NCI-H2029 (cell line): ENCODE measurements around the gene SNX24.
"Not testable (repeated sequence)": the region's sequence is repeated elsewhere in the genome, so short reads cannot be mapped to it uniquely, and the experiment has no call there.

Experiments used
- DNase-seq: peaks from one replicate; lab custom pipeline; 2025; lab: John Stamatoyannopoulos, UW

SNX24 gene, protein sequence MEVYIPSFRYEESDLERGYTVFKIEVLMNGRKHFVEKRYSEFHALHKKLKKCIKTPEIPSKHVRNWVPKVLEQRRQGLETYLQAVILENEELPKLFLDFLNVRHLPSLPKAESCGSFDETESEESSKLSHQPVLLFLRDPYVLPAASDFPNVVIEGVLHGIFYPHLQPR

DNA sequence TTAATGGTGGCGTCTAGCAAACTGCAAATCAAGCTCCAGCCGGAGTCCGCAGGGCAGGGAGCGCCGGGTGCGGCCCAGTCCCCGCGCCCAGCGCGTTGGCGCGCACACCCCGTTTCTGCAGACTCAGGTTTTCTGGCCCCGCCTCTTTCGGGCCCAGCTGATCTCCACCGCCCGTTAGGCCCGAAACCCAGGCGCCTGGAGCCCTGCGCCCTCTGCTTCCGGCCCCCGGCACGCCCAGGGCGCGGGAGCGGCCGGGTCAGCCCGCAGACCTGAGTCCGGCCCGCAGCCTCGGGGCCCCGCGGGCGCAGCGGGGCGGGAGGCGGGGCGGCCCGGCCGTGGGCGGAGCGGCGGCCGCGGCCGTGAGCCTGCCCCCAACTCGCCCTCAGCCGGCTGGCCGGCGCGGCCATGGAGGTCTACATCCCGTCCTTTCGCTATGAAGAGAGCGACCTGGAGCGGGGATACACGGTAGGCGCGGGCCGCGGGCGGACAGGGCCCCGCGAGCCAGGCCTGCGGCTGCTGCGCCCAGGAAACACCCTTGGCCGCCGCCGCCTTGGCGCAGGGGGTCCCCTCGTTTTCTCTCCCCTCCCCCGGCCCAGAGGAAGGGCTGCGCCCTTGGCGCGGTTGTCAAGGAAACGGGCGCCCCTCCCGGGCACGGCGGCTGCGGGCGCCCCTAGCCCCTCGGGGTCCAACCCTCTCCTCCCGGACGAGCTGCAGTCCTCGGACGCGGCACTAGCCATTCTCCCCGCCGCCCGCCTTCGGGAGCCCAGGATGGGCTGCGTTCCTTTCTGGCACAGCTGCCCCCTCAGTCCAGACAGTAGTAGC is at the start of gene SNX24:
TSS of gene SNX24 (plus strand) at position 385 of the 822 bp plus-strand sequence. CDS start at position 406, 21 bp downstream.
- peak; percentile 60 for DNase-seq

DNA sequence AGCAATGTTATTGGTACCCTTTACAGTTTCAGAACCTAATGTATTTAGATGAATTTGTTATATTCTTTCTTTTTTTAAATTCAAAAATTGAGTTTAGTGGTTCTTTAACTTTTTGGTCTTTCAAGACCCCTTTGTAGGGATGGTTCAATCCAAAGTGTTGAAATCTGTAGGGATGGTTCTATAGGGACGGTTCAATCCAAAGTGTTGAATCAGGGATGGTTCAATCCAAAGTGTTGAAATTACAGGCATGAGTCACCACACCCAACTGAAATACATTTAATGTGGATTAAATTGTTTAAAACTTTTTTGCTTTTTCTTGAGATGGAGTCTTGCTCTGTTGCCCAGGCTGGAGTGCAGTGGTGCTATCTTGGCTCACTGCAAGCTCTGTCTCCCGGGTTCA is 39.9 kb upstream of the SNX24 start:
- no peak for DNase-seq

DNA sequence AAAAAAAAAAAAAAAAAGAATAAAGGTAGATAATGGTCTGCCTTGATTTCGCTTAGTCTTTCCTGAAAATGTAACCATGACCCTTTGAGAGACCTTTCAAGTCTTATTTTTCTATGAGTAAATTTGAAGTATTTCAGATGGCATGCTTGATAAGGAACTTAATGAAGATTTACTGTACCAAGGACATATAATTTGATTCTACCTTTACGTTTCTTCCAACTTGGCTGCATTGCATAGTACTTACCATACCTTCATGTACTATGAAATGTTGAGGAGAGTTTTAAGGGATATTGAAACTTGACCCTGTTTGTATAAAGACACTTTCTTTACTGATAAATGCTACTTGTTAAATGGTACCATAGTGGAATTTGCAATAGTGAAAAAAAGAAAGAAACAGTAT is 35.0 kb upstream of the SNX24 start:
- DNase-seq = no peak

DNA sequence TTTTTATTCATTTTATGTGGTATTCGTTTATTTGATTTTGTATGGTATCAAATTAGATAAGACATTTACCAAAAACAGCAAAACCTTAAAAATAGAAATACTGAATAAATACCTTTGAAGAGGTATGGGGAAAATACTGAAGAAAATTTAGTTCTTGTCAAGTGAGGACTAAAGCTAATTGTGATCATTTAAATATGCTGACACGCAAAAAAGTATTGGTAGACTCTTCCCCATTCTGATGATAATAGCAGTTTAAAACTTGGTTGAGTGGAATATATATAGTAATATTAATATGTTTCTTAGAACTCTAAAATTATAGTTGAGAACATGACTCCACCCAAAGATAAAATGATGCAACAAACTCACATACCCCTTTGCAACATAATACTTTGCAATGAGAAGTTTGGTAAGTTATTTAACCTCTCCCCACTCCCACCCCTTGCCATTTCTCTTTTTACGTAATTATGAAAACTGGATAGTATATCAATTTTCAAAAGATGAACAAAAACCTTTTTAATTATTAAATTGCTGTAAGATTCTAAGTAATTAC is 30.1 kb upstream of the SNX24 start:
- DNase-seq = no peak

DNA sequence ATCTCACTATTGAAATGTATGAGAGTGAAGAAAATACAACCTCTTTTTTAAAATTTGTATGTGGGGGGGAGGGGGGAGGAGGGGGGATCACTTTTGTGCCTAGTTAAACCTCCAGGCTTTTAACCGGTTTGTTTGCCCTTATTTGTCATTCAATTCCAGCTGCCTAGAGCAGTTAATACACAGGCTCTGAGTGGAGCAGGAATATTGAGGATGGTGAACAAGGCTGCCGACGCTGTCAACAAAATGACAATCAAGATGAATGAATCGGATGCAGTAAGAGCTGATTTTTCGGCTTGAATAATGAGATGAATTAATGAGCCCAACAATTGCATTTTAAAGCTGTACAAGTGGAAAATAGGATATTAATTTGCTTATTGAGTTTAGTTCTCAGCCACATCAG is 28.7 kb upstream of the SNX24 start:
- no peak for DNase-seq

DNA sequence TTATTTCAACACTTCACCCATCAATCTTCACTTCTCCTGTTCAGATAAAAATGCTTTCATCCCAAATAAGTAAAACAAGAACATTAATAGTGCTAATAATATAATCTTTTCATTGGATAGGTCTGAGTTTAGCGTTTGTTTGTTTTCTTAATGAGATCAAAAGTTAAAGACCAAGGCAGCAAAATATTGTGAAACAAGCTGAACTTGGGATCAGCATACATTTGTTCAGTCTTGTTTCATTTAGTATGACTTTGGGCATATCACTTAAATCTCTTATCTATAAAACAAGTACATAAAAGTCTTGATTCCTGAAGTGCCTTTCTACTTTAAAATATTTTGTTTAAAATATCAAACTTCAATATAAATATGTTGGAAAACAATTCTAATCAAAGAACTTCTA is 13.4 kb upstream of the SNX24 start:
- DNase-seq = no peak

DNA sequence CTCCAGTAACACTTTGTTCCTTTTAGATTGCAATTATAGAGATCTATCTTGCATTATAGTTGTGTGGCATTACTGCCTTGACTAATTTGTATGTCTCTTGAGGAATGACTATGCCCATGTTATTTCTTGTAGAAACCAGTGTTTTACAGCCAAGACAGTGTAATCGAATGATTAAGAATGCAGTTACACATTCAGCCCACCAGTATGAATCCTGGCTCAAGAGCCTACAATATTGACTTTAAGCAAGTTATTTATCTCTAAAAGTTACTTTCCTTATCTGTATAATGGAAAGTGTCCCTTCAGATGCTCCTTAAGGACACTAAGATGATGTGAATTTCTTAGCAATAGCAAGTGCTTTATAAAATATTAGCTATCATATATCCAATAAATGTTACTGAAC is 9.7 kb upstream of the SNX24 start:
- no peak for DNase-seq

DNA sequence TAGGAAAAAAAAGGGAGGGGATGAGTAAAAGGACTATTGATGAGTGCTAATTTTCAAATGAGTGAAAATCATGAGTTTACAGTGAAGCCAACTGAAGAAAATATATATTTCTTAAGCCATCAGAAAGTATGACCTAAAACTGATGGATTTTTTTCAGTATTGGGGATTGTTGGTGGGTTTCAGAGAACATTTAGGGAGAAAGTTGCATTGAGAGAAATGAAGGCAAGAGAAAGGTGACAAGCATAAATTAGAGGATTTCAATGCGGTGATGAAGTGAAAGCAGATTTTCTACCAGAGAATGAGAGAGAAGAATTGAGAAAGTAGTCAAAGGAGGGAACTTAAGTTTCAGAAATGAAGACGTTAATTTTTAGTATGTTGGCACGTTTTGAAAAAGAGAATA is 8.5 kb upstream of the SNX24 start:
- no peak for DNase-seq

DNA sequence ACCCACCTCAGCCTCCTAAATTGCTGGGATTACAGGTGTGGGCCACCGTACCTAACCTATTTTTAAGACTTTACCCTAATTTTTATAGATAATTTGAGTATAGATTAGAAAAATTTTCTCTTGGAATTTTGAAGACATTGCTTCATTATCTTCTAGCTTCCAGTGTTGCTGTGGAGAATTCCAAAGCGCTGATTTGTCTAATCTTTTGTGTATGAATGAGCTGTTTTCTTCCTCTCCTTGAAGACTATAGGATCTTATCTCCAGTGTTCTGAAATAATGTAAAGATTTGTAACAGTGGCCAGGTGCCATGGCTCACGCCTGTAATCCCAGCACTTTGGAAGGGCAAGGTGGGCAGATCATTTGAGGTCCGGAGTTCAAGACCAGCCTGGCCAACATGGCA is 5.7 kb upstream of the SNX24 start:
- no peak for DNase-seq

DNA sequence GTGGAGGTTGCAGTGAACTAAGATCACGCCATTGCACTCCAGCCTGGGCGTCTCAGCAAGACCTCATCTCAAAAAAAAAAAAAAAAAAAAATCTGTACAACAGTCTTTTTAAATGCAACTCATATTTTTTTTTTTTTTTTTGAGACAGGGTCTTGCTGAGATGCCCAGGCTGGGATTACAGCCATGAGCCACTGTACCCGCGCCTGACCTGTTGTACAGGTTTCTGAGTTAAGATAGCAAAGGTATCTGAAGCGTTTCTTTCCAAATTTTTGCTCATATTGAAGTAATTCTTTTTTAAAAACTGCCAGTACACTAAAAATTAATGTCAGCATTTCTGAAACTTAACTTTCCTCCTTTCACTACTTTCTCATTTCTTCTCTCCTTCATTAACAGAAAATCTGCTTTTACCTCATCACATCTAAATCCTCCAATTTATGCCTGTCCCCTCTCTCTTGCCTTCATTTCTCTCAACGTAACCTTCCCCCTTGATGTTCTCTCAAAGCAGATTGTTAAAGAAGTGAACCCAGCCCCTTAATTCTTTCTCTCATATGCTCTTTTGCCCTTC is 3.3 kb upstream of the SNX24 start:
- no peak for DNase-seq

DNA sequence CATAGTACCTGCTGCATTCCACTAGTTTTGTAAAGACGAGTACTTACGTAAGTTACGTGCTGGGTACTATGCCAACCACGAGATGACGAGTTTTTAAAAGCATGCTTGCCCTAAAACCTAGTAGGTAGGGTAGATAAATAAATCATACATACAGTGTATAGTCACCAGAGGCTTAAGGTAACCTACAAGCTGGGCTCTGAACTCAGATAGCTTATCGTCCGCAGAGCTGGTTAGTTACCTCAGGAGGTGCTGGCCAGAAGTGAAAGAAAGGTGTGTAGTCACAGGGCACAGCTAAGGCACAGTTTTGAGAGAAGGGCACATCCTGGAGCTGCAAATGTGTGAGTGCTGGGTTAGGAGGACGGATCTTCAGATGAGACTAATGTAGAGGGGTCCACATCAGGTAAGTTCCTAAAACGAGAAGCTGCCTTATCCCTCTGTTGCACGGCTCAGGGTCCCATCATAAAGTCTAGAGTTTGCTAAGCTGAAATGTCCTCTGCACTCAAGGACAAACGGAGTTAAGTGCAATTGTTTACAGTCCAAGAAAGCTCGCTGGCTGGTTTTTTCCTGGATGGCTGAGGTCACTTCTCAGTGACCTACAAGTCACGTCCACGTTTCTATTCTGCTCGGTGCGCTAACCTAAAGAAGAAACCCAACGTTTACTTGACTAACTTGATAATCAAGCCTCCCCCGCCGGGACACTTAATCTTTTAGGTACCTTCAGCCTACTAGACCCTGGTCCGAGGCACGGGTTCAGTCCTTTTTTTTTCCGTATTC is 1.1 kb upstream of the SNX24 start:
- DNase-seq = no peak

DNA sequence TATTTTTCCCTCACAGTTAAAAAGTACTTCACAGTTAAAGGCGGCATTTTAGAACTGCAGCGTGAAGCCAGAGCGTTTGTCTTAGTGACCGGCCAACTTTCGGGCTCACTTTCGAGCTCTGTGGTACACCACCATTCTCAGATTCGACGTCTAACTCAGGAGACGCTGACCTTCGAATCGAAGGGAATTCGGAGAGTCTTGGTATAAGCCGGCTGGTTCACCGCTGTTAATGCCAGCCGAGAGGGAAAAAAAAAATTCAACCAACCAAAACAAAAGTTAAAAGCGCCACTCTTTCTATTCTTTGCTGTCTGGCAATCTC is 544 bp upstream of the SNX24 start:
- no peak for DNase-seq

DNA sequence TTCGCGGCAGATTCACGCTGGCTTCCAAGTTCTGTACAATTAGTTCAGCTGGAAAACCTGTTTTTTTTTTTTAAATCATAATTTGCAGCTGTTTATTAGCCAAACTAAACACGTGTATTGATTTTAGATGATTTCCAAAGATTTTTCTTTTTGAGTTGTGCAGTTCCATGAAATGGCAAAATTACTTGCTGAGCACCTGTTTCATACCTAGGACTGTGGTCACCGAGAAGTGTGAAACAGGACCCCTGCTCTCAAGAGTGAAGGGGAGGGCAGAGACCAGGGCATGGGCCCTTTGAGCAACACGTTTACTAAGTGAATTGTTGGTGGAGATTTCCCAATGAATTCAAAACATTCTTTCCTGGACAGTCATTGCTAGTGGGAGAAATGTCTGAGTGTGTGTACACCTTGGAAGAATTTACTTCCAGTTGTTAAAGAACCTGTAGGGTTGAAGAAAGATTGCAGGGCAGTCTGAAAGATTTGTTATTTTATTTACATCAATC is 688 bp downstream of the SNX24 start:
- DNase-seq = no peak

DNA sequence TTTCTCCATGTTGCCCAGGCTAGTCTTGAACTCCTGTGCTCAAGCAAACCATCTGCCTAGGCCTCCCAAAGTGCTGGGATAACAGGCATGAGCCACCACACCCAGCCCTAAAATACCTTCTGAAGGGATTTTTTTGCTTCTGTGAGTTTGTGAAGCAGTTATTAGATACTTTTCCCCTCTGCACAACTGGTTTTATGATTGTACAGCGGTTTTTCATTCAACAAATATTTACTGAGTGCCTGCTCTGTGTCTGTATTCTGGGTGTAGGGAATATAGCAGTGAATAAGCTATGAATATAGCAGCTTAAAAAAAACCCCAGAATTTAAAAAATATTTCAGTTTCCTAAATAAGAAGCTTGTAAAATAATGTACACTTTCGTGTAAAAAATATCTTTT is 2.3 kb downstream of the SNX24 start:
- no peak for DNase-seq

DNA sequence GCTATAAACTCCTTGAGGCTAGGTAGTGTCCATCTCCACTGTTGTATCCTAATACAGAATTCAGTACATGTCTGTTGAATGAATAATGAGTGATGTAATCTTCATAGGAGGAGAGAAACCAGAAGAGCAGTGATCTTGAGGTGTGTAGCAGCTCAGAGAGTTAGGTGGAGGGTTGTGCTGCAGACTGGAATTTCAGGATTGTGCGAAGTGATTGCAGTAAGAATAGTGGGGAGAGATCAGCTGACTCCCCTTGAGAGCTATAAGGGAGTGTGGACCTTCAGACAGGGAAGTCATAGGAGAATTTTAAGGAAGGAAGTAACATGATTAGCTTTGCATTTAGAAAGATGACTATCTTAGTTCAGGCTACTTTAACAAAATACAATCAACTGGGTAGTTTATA is 4.4 kb downstream of the SNX24 start:
- DNase-seq = no peak

DNA sequence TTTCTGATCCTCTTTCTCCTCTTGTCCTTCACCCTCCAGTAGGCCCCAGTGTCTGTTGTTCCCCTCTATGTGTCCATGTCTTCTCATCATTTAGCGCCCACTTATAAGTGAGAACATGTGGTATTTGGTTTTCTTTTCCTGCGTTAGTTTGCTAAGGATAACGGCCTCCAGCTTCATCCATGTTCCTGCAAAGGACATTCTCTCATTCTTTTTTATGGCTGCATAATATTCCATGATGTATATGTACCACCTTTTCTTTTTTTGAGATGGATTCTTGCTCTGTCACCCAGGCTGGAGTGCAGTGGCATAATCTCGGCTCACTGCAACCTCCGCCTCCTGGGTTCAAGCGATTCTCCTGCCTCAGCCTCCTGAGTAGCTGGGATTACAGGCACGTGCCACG is 12.1 kb downstream of the SNX24 start:
- not testable (repeated sequence) for DNase-seq

DNA sequence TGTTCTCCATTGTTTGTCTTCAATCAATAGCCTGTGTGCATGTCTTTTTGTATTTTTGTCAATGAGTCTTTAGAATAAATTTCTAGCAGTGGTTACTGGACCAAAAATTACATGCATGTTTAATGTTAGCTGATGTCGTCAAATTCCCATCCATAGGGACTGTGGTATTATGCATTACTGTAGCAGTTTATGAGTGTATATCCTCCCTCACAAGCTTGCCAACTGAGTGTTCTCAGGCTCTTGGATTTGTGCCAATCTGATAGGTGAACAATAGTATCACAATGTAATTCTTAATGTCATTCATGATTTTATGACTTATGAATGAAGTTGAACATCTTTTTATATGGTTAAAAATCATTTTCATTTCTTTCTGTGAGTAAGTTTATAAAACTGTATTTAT is 13.0 kb downstream of the SNX24 start:
- DNase-seq = peak; percentile 45

DNA sequence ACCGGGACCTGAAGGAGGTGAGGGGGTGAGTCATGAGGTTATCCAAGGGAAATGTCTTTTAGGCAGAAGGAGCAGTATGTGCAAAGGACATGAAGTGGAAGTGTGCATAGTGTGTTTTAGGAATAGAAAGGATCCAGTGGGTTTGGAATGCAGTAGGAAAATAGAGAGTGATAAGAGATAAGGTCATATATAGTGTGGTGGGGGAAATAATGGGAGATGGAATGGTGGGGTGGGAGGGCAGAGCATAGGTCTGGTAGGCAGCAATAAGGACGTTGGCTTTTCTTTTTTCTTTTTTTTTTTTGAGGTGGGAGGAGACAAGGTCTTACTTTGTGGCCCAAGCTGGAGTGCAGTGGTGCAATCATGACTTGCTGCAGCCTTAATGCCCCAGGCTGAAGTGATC is 17.8 kb downstream of the SNX24 start:
- DNase-seq = no peak

DNA sequence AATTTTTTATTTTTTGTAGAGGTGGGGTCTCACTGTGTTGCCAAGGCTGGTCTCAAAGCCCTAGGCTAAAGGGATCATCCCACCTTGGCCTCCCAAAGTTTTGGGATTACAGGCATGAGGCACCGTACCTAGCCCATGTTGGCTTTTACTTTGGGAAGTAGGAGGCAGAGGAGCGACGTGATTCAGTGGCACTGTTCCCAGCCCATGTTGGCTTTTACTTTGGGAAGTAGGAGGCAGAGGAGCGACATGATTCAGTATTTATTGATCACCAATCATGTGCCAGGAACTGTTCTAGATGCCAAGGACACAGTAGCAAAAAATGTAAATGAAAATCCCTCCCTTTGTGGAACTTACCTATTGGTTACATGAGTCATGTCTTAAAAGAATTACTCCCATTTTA is 18.3 kb downstream of the SNX24 start:
- no peak for DNase-seq

DNA sequence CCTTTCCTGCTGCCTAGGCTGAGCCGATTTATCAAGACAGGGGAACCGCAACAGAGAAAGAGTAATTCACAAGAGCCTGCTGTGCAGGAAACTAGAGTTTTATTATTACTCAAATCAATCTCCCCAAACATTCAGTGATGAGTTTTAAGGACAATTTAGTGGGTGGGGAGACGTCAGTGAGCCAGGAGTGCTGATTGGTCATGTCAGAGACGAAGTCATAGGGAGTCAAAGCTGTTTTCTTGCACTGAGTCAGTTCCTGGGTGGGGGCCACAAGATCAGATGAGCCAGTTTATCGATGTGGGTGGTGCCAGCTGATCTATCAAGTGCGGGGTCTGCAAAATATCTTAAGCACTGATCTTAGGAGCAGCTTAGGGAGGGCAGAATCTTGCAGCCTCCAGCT is 19.0 kb downstream of the SNX24 start:
- no peak for DNase-seq

DNA sequence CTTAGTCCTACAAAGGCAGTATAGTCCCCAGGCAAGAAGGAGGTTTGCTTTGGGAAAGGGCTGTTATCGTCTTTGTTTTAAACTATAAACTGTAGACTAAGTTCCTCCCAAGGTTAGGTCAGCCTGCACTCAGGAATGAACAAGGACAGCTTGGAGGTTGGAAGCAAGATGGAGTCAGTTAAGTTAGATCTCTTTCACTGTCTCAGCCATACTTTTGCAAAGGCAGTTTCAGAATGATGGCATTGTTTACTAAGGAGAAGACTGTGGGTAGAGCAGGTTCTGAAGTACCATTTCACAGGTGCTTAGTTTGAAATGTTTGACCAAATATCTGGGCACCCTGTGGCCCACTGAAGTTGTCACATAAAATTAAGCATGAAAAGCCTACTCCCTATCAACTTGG is 19.4 kb downstream of the SNX24 start:
- DNase-seq = no peak

DNA sequence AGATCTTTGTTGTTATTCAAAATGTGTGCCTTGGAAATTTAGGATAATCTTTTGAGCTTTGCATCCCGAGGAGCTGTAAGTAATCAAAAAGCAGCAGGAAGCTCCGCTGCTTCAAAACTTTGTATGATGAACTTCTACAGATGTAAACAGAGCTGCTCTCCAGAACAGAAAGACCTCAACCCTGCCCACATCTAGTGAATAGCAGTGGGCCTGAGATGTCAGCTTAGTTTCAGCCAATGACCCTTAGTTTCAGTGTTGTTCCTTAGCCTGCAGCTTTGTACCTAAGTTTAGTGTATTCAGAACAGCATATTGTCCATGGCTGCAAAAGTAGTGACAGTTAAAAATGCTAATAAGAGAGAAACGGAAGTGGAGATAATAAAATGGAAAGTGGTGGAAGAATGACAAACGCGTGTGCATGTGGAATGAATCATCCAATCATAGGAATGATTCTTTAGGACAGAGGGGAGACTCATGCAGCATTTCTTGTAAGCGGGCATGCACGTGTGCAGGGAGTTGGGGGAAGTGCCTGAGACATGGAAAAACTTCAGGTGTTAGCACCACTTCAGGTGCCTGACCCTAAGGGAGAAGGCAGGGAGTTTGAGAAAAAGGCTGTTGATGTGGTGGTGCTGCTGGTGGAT is 24.9 kb downstream of the SNX24 start:
- no peak for DNase-seq
